Eye (tissue), 1 donor: ENCODE measurements around the gene RPP30.
A peak's percentile ranks its signal among the peaks of the same experiment; 100 is the strongest.

Source experiments
- DNase-seq: peaks from one replicate; pipeline ENCODE4 v3.0.0-alpha.2; 2015

The RPP30 gene

DNA sequence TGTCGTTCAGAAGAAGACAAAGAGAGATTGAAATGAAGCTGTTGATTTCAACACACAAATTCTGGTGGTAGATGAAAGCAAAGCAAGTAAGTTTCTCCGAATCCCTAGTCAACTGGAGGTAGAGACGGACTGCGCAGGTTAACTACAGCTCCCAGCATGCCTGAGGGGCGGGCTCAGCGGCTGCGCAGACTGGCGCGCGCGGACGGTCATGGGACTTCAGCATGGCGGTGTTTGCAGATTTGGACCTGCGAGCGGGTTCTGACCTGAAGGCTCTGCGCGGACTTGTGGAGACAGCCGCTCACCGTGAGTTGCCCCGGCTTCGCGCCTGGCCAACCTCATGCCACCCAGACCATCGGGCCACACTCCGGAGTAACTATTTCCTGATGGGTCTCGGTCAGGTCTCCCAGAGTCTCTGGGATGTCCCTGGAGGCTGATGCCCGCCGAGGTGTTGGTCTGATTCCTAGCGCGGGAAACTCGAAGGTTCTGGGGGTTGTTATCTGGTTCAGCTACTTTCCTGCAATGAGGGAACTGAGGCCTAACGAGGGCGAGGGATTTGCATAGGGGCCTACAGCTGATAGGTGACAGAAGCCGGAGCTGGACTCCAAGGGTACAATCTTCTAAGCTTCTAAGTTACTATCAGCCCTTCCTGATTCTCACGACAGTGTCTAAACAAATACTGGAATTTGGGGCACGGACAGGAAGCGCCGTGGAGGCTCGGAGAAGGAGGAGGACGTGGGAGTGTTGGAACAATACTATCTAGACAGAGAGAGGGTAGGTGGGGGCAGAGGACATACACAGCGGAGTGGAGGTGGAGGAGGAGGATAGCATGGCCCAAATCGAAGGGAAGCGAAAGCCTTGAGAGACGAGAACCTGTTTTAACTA, at the start of gene RPP30:
RPP30 (plus strand) TSS at position 209 of the 882 bp plus-strand sequence; CDS start at position 222, 13 bp downstream.
- DNase-seq: no peak

DNA sequence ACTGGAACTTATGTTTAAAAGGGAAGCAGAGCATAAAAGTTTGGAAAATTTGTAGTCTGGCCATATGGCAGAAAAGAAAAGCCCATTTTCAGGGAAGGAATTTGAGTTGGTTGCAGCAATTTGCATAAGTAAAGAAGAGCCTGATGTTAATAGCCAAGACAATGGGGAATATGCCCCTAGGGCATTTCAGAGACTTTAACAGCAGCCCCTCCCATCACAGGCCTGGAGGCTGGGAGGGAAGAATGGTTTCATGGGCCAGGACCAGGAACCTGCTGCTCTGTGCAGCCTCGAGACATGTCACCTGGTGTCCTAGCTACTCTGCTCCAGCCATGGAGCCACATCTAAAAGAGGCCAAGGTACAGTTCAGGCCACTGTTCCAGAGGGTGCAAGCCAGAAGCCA, 49.3 kb upstream of the RPP30 start:
- no peak for DNase-seq

DNA sequence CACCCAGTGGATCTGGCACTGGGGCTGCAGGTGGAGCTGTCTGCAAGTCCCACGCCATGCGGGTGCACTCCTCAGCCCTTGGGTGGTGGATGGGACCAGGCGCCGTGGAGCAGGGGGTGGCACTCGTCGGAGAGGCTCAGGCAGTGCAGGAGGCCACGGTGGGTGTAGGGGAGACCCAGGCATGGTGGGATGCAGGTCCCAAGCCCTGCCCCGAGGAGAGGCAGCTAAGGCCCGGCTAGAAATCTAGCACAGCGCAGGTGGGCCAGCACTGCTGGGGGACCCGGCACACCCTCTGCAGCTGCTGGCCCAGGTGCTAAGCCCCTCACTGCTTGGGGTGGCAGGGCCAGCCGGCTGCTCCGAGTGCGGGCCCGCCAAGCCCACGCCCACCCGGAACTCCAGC, 39.7 kb upstream of the RPP30 start:
- no peak for DNase-seq

DNA sequence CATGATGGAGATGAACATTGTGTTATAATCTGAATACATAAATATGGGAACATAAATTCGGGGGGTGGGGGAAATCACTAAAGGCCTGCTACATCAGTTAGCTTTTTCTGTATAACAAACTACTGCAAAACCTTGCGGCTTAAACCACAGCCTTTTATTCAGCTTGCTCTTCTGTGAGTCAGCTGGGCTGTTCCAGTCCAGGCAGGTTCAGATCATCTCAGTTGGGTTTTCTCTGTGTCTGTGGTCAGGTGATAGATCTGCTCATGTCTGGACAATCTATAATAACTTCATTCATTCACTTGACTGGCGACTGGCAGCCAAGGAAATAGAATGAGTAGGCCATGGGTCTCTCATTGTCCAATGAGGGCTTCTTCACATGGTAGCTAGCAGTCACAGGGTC, 37.4 kb upstream of the RPP30 start:
- no peak for DNase-seq

DNA sequence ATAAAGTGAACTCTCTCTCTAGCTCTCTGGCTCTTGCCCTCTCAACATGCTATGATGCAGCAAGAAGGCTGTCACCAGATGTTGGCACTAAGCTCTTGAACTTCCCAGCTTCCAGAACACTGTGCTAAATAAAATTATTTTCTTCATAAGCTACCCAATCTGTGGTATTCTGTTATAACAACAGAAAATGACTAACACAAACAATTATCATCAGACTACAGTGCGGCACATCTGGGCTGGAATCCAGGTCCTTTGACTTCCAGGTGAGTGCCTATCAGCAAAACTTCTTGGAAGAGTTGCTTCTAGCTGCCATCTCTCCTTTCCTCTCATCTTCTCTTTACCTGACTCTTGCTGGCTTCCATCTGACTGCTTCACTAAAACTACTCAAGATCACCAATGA, 34.3 kb upstream of the RPP30 start:
- DNase-seq: no peak

DNA sequence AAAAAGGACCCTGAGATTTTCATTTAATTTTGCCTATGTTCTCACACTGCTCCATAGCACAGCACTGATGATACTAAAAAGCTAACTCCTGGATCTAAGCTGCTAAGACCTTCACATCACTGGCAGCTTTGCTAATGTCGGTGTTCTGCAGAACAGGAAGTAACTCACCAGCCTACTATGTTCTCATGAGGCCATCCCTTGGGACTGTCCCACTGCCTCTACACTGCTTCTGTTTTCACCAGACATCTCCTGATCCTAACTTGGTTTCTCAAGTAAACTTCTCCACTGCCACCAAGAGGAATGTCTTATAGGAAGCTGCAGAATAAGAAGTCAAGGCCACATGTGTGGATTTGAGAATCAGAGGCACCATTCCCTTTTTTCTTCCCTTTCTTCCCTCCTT, 29.0 kb upstream of the RPP30 start:
- DNase-seq: no peak

DNA sequence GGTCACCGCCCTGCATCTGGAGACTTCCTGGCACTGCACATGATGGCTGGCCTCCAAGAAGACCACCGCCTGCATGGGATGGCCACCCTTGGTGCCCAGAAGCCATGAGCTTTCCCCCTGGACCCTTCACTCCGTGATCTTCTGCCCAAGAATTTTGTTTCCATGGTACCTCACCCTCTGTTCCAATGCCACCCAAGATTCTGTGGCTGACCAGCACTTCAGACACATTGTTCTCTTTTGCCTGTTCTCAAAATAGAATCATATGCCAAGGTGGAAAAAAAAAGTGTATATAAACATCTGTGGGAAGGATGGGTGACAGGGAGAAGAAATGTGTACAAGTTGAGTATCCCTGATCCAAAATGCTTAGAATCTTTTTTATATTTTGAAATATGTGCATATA, 26.0 kb upstream of the RPP30 start:
- no peak for DNase-seq

DNA sequence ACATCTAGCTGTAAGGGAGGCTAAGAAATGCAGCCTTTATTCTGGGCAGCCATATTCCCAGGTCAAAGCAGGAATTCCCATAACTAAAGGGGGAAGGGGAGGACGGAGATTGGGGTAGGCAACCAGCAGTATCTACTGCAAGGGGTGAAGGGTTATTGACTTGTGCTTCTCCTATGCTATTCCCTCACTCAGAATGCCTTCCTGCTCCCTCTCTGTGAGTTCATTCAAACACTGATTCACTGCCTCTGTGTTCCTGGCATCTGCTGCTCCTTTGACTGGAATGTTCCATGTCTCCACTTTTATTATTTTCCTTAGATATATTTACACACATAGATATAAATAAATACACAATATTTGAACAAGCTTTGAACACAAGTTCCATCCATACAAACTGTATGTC, 25.0 kb upstream of the RPP30 start:
- no peak for DNase-seq

DNA sequence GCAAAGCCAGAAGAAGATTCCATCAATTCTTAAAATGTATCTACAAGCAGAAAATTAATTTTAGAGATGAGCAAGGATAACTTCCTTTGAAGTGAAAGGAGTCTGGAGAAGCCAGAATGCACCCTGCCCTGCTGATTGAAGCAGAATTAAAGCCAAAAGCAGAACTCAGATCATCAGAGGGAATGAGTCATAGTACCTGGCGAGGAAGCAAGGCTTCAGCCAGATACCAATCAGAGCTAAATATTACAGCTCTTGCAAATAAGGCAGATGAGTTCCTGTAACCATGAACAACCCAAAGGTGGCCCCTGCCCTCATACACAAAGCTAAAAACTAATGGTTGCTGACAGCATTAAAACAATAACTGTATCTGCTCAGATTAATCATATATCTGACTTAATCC, 24.3 kb upstream of the RPP30 start:
- no peak for DNase-seq

DNA sequence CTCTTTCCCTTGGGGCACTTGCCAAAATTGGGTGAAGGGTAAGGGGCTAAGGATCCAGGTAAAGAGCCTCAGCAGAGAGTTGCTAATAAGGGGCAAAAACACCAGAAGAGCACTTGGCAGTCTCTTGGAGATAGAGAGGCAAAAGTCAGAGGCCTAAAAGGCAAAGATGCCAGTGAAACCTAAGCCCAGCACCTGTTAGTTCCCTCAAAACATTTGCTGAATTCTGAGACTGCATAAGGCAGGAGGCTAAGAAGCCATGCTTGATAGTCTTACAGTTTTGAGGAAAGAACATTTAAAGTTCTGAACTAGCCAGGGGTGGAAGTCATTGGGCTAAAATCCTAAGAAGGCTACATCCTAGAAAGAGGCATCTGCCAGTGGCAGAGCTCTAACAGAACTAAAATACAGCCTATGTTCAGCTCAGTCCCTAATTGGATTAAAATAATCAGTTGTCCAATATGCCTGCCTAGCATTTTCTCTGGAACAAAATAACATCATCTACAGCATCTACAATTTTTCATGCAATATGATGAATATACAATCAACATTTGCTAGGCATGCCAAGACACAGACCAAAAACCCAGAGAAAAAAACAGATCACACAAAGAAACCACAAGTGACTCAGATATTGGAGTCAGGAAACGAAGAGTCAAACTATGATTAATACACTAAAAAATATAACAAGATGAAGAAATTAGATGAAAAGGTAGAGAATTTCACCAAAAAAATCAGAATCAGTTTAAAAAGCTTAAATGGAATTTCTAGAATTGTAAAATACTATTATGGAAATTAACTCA, 21.6 kb upstream of the RPP30 start:
- no peak for DNase-seq

DNA sequence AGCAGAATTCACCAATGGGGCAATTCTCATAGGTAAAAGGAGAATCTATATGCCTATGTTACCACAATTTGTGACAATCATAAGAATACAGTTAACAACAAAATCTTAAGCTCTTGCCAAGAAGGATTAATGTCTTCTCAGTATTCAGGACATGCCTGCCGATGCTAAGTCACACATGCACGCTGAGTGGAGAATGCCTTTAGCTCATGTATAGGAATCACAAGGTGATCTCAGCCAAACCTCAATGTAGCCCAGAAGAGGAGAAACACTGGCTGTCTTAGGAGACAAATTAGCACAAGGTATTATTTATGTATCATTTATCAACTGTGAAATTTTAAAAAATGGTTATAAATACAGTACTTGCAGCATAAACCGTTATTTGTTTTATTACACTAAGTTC, 16.6 kb upstream of the RPP30 start:
- no peak for DNase-seq

DNA sequence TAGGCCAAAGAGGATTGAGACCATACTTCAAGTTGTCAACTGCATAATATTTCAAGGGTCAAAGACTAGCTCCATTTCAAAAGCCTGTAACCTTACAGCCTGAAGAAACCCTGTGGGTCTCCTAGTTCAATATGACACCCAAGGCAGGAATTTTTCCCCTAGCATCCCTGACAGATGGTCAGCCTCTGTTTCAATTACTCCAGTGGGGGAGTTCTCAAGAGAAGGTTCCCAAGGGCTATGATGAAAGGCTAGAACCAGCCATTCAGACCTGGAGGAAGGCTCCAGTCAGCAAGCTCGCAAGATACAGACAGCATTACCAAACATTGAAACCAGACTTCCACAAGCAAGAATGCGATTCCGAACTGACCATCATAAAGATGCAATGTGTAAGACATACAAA, 15.5 kb upstream of the RPP30 start:
- no peak for DNase-seq

DNA sequence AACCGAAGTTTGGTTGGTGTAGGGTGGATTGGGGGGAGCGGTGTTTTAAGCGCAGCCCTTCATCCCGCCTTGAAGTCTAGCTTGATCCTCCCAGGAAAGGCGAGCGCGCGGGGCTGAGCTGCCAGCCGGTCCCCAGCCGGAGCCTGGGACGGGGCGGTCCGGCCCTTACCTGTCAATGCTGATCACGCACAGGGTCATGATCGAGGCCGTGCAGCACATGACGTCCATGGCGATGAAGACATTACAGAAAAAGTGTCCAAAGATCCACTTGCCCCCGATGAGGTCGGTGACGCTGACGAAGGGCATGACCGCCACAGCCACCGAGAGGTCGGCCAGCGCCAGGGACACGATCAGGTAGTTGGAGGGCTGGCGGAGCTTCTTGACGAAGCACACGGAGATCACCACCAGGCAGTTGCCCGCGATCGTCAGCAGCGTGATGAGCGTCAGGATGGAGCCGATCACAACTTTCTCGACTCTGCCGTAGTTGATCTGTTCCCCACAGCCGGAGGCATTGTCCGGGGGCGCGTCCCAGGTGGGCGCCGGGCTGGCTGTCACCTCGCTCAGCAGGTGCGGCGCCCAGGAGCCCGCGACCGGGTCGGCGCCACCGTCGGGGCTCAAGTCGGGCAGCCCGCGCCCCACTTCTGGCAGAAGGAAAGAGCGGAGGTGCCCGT, 14.7 kb upstream of the RPP30 start:
- DNase-seq: peak; percentile 65

DNA sequence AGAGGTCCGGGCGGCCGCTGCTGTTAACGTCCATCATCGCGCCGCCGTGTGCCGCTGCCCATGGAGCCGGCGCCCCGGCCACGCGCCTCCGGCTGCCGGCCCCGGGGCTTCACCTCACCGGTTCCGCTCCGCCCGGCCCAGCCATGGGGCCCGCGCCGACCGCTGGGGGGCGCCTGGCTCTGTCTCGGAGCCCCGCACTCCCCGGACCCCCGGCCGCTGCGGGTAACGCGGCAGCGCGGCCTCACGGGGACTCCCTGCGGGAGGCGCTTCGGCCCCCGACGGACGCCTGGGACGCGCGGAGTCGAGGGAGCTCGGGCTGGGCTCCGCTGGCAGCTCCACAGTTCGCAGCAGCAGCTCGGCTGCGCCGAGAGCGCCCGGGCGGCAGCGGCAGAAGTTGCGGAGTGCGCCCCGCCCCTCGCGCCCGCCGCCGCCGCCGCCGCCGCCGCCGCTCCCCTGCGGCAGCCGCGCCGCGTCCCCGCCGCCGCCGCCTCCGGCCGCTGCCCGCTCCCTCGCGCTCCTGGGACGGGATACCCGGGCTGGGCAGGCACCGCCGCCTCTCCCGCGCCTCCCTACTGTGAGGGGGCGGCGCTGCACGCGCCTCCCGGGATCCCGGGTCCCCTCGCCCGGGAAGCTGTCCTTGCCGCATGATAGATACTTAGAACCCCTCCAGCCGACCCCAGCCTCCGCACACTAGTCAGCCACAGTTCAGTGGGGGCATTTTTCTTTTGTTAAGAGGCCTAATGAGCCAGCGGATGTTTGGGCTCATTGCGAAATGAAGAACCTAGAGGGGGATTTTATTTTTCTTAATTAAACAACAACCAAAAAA, 13.9 kb upstream of the RPP30 start, which contains the start of gene HTR7:
HTR7 (minus strand) TSS at position 405 of the 826 bp plus-strand sequence; CDS start at position 37, 368 bp downstream.
- DNase-seq: peak; percentile 85

DNA sequence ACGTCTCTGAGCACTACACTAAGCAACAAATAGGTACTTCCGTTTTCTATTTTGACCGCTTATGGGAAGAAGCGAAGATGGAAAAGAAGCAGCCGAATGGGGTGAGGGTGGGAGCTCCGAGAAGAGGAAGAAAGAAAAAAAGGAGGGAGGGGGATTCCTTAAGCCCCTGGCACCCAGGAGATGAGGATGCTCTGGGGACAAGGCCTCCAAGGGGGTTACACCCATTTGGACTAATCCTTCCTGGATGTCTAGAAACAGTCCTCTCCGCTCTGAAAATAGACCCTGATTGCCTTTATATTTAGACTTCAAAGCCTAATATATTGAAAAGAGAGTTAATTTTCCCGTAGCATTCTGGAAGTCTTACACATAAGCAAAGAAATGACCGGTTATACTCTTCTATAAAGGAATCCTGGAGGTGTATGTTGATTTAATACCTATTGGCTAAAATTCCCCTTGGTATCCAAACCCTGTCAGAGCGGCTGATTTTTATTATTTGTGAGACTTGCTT, 13.3 kb upstream of the RPP30 start:
- DNase-seq: no peak

DNA sequence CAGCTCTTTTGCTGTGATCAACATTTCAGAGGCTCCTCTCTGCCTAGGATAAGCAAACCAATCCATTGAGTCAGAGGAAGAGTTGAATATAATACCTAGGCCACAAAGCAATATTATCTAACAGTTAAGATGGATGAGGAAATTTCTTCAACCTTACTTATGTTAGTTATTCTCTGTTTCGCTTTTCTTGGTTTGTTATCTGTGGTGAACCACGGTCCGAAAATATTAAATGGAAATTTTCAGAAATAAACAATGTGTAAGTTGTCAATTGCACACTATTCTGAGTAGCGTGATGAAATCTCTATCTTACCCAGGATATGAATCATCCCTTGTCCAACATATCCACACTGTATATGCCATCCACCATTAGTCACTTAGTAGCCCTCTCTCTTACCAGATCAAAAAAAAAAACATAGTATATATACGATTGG, 12.4 kb upstream of the RPP30 start:
- DNase-seq: no peak

DNA sequence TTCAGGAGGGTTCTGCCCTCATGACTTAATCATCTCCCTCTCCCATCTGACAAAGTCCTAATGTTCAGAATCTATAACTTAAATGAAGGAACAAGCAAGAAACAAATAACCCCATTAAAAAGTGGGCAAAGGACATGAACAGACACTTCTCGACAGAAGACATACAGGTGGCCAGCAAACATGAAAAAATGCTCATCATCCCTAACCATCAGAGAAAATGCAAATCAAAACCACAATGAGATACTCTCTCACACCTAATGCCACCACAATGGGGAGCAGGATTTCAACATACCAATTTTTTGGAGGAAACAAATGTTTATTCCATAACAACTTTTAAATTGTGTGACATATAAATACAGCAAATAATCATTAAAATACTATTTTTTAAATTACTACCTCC, 11.0 kb upstream of the RPP30 start:
- DNase-seq: no peak

DNA sequence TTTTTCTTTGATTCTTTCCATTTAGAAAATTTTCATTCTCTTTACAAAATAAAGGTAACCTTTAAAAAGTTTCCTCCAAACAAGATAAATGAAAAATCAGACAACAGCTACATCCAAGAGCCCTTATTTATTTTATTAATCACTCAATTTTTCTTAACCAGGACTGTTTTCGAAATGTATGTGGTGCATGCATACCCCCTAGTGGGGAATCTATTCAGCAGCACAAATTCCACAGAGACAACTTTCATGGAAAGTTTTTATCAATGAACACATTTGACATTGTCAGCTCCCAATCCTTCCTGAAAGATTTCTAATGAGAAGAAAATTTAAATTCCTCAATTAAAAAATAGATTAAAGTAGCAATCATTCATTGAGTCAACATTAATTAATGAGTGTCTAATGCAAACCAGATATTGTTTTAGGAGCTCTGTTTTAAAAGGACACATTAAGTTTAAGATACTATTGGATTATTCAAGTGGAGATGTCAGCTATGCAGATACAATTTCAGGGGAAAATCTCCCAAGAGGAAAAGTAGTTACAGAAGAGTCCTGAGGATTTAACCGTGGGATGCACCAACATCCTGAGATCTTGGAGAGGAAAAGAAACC, 8.8 kb upstream of the RPP30 start:
- peak; percentile 67 for DNase-seq

DNA sequence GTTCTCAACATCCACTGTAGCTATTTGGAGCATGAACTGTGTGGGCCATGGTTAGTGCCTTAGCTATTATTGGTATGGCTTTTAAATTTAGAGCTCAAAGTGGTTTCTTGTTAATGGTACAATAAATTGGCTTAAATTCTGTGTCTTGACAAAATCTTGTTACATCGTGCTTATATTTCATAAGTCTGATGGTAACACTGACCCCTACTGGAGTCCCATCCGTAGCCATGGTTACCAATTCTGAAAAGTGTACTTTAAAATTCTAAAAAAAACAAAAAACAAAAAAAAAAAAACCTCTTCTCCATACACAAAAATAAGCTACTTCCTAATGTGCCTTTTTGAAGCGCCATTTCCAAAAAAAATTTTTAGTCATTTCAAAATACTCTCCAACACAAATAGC, 6.4 kb upstream of the RPP30 start:
- DNase-seq: no peak

DNA sequence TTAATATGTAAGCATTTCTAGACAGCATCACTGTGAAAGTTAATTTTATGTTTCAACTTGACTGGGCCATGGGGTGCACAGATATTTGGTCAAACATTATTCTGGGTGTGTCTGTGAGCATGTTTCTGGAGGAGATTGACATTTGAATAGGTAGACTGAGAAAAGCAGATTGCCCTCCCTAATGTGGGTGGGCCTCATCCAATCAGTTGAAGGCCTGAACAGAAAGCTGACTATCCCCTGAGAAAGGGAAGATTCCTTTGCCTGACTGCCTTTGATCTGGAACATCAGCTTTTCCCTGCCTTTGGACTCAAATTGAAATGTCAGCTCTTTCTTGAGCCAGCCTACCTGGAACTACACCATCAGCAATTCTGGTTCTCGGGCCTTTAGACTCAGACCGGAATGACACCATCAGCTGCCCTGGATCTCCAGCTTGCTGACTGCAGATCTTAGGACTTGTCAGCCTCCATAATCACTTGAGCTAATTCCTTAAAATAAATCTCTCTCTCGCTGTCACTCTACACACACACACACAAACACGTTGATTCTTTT, 5.7 kb upstream of the RPP30 start:
- DNase-seq: no peak

DNA sequence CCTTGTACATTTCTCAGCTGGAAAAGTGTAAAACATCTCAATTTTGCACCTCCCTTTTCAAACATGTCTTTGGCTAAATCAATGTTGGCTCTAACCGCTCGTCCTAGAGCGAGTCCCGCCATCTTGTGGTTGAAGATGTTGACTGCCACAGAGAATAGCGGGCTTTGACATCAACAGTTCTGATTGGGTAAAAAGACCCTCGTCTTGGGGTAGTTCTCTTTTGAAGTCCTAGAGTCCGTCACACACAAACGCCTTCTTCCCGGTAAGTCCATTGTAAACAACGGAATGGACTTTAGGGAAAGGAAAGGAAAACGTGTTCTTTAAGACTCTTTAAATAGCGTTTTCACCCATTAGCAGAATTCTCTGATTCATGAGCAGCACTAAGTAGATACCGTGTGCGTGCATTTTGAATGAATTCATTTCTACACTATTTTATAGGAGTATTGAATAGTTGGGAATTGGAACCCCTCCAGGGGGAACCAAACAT, 452 bp upstream of the RPP30 start:
- peak; percentile 94 for DNase-seq
